GM12891 (cell line): ENCODE measurements around the gene SCN8A.

Experiments used
- POLR2A ChIP-seq: IDR thresholded peaks from 2 replicates; pipeline ENCODE4 v1.6.1; 2011; ENCODE audit warnings: low read depth, low read length, control low read depth
- POLR2AphosphoS5 ChIP-seq: IDR thresholded peaks from 2 replicates; pipeline ENCODE4 v1.6.1; 2011; ENCODE audit warnings: low read depth, low read length, control low read depth
- POU2F2 ChIP-seq: IDR thresholded peaks from 2 replicates; pipeline ENCODE4 v1.6.1; 2011; ENCODE audit warnings: low read depth, mild to moderate bottlenecking, control low read depth, low read length, moderate library complexity
- SPI1 ChIP-seq: IDR thresholded peaks from 2 replicates; pipeline ENCODE4 v1.6.1; 2011; ENCODE audit warnings: low read depth, low read length, control low read depth
- TAF1 ChIP-seq: IDR thresholded peaks from 2 replicates; pipeline ENCODE4 v1.6.1; 2011; ENCODE audit warnings: low read depth, low read length, control low read depth

DNA sequence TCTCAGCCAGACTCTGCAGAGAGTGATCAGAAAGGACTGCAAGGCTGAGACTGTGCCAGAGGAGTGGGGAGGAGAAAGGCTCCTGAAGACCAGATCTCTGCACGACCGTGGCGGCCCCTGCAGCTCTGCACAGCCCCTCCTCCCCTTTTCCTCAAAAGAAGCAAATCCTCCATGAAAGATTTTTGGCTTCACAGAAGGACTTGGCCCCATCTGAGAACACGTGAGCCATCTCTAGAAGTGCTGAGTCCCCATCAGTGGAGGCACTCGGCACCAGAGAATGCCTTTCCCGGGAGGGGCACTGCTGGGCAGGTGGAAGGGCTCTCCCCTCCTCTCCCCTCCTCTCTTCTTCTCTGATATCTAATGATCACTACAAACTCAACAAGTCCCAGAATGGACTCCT, 250.7 kb downstream of the SCN8A start:
- no peak for TF ChIP-seq POLR2AphosphoS5
- TF ChIP-seq POLR2A: no peak
- no peak for TF ChIP-seq POU2F2
- TF ChIP-seq TAF1: no peak
- no peak for TF ChIP-seq SPI1
